ENCODE results near the gene C1orf210. TPM values are rescaled to one million over a fixed set of nuclear protein-coding genes. Genes with fewer than 3 reads are reported as not detected.

Gene C1orf210
- total RNA-seq, 6 donors from 2014 or later, result 12.5 to 38.3 (median 27.1) TPM

DNA sequence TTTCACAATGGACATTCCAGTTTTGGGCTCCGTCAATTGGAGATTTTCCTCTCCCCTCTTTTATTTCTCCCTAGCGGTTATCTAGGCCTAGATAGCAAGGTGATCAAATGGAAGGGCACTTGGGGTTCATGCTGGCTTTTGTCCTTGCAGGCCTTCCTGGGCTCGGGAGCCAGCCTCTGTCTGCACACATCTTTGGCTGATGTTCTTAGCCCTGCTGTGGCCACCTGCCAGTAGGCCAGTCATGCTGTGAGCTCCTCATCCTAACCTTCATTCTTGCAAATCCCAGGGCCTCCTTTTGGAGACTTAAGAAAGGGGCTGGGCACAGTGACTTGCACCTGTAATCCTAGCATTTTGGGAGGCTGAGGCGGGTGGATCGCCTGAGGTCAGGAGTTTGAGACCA, 28.9 kb upstream of the C1orf210 start:
- TF ChIP-seq EP300 (IDR thresholded peaks at IDR 0.05), result no peak
- no peak overlapping the region for H3K4me3 ChIP-seq
- no peaks in the 10 kb centered on the region for H3K27me3 ChIP-seq
- ATAC-seq (ENCODE audit: low FRiP score in 2 of 2), result no peak
- H3K36me3 ChIP-seq, result peaks cover 0 to 49% (median 12%) of the 10 kb centered on the region in 4 donors
- H3K9me3 ChIP-seq, result no peaks in the 10 kb centered on the region
- no peak for DNase-seq
- WGBS, 2 donors, result 92 to 94% methylated on average over 5 of the region's 5 CpGs
- H3K27ac ChIP-seq, result no peak overlapping the region
- peaks cover 0 to 6% (median 5%) of the 10 kb centered on the region in 4 donors for H3K4me1 ChIP-seq

GRCh38 chr1:43313771-43314170, 28.4 kb upstream of the C1orf210 start:
- WGBS, 2 donors, result 84 to 89% methylated on average over 3 to 10 of the region's 10 CpGs
- TF ChIP-seq POLR2A (IDR thresholded peaks at IDR 0.05) (no peak), EP300 (IDR thresholded peaks at IDR 0.05) (no peak), CTCF (IDR thresholded peaks at IDR 0.05) (no peak), POLR2AphosphoS5 (IDR thresholded peaks at IDR 0.05) (no peak)
- DNase-seq, result peak in 1 of 2 donors; percentile 60

DNA sequence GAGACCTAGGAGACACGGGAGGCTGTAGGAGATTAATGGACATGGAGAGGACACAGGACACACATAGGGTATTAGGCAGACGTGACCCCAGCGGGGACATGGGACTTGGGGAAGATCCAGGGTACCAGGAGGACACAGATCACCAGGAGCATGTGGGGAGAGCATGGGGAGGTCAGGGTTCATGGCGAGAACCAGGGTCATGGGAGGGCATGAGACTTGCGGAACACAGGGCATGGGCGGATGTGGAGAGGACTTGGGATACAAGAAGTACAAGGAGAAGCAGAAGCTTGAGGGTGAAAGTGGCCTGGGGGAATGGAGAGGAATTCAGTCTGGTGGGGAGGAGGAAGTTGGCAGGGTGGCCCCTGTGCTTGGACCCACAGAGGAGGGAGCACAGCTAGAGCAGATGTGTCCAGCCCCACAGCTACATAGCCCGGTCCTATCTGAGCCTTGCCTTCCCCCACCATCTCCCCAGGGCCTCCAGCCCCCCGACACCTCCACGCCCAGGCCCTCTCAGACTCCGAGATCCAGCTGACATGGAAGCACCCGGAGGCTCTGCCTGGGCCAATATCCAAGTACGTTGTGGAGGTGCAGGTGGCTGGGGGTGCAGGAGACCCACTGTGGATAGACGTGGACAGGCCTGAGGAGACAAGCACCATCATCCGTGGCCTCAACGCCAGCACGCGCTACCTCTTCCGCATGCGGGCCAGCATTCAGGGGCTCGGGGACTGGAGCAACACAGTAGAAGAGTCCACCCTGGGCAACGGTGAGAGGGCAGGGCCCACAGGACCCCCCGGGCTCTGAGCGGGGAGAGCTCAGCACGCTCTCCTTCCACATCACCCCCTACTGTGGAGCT, 27.5 kb upstream of the C1orf210 start:
- Histone ChIP-seq H3K4me3 (no peak overlapping the region), H3K9me3 (no peaks in the 10 kb centered on the region), H3K36me3 (peaks cover 0 to 52% (median 9%) of the 10 kb centered on the region in 4 donors), H3K4me1 (peaks cover 0 to 13% (median 9%) of the 10 kb centered on the region in 4 donors), H3K27me3 (no peaks in the 10 kb centered on the region), H3K27ac (peak overlapping the region in 1 of 4 donors; percentile 17)
- DNase-seq (peak in 1 of 2 donors; percentile 62), ATAC-seq (ENCODE audit: low FRiP score in 2 of 2) (no peak)
- TF ChIP-seq POLR2A (IDR thresholded peaks at IDR 0.05) (no peak), EP300 (IDR thresholded peaks at IDR 0.05) (no peak), POLR2AphosphoS5 (IDR thresholded peaks at IDR 0.05) (no peak), CTCF (IDR thresholded peaks at IDR 0.05) (no peak)
- WGBS, 2 donors, result 89 to 96% methylated on average over 17 of the region's 24 CpGs

More at GRCh38 chr1:43313771-43314170, 28.4 kb upstream of the C1orf210 start:
- Histone ChIP-seq H3K4me3 (no peak overlapping the region), H3K27ac (no peak overlapping the region), H3K9me3 (no peaks in the 10 kb centered on the region), H3K4me1 (peaks cover 0 to 10% (median 9%) of the 10 kb centered on the region in 4 donors), H3K27me3 (no peaks in the 10 kb centered on the region), H3K36me3 (peaks cover 0 to 50% (median 10%) of the 10 kb centered on the region in 4 donors)
- ATAC-seq (ENCODE audit: low FRiP score in 2 of 2), result no peak

GRCh38 chr1:43312212-43312623, 26.8 kb upstream of the C1orf210 start:
- no peaks in the 10 kb centered on the region for H3K27me3 ChIP-seq
- TF ChIP-seq CTCF (IDR thresholded peaks at IDR 0.05) (no peak), POLR2A (IDR thresholded peaks at IDR 0.05) (no peak), POLR2AphosphoS5 (IDR thresholded peaks at IDR 0.05) (no peak), EP300 (IDR thresholded peaks at IDR 0.05) (no peak)
- peak overlapping the region in 1 of 4 donors; percentile 17 for H3K27ac ChIP-seq
- DNase-seq (peak in 1 of 2 donors; percentile 74), ATAC-seq (ENCODE audit: low FRiP score in 2 of 2) (no peak)
- no peaks in the 10 kb centered on the region for H3K9me3 ChIP-seq
- H3K36me3 ChIP-seq, result peaks cover 0 to 45% (median 7%) of the 10 kb centered on the region in 4 donors
- WGBS, 2 donors, result 87 to 95% methylated on average over 6 to 19 of the region's 19 CpGs
- H3K4me1 ChIP-seq, result peaks cover 2 to 15% (median 11%) of the 10 kb centered on the region in 4 donors
- no peak overlapping the region for H3K4me3 ChIP-seq

- peaks cover 0 to 48% (median 8%) of the 10 kb centered on the region in 4 donors for H3K36me3 ChIP-seq
- 93 to 97% methylated on average over 8 to 9 of the region's 9 CpGs for WGBS, 2 donors
- ATAC-seq (ENCODE audit: low FRiP score in 2 of 2), result no peak
- no peaks in the 10 kb centered on the region for H3K27me3 ChIP-seq
- DNase-seq, result no peak
- TF ChIP-seq EP300 (IDR thresholded peaks at IDR 0.05) (no peak), POLR2A (IDR thresholded peaks at IDR 0.05) (no peak), CTCF (IDR thresholded peaks at IDR 0.05) (no peak), POLR2AphosphoS5 (IDR thresholded peaks at IDR 0.05) (no peak)
- H3K27ac ChIP-seq, result no peak overlapping the region
- peaks cover 9 to 22% (median 17%) of the 10 kb centered on the region in 4 donors for H3K4me1 ChIP-seq
- H3K9me3 ChIP-seq, result no peaks in the 10 kb centered on the region
- H3K4me3 ChIP-seq, result no peak overlapping the region
Measured at GRCh38 chr1:43311521-43311920, 26.1 kb upstream of the C1orf210 start.
